AG04450 (cell line): ENCODE measurements around the gene ACTN4. TPM values are rescaled to one million over a fixed set of nuclear protein-coding genes. Genes with fewer than 3 reads are reported as not detected.
A peak's percentile ranks its signal among the peaks of the same experiment; 100 is the strongest.

ENCODE experiments used
- CTCF ChIA-PET: fragments of 300-600, 350-600 bp; formaldehyde crosslinking; extraction: SDS; loops from one replicate; lab custom pipeline; 2022; ENCODE audit warnings: antibody characterized with exemption, inconsistent platforms; lab: Charles Lee
- POLR2A ChIA-PET: fragments of 350-600 bp; formaldehyde crosslinking; extraction: SDS; loops from one replicate; lab custom pipeline; 2021; ENCODE audit warnings: antibody characterized with exemption, inconsistent platforms; lab: Yijun Ruan, JAX
- DNase-seq: peaks from one replicate; pipeline ENCODE4 v3.0.0-alpha.2; 2011; ENCODE audit warnings: low read depth, low spot score
- H3K27ac ChIP-seq: one replicate; pipeline ENCODE4 v1.5.1; 2012; ENCODE audit warnings: low read depth, low read length, control low read depth
- H3K27me3 ChIP-seq: one replicate; pipeline ENCODE4 v1.6.0; 2012; ENCODE audit warnings: low read length; ENCODE audit not compliant: control insufficient read depth, insufficient read depth
- H3K4me3 ChIP-seq: 2 replicates; pipeline ENCODE4 v1.5.1; 2011; ENCODE audit warnings: mild to moderate bottlenecking, low read depth, low read length, control low read depth
- H3K9me3 ChIP-seq: 2 replicates; pipeline ENCODE4 v1.5.1; 2012; ENCODE audit warnings: low read length; ENCODE audit not compliant: control insufficient read depth, insufficient read depth
- polyA plus RNA-seq: library from polyadenylated mRNA; depleted of rRNA; stranded (reverse); fragments of >200 nt; gene quantifications from 2 replicates; pipeline ENCODE4 v1.2.3, GENCODE V29; 2011
- TF ChIP-seq, protein P1 (sequence below): IDR thresholded peaks from 2 replicates; pipeline ENCODE4 v1.5.1; 2011; ENCODE audit warnings: low read depth, low read length, control low read depth, inconsistent platforms

Gene ACTN4
- polyA plus RNA-seq, 1 experiment, result 300 TPM

DNA sequence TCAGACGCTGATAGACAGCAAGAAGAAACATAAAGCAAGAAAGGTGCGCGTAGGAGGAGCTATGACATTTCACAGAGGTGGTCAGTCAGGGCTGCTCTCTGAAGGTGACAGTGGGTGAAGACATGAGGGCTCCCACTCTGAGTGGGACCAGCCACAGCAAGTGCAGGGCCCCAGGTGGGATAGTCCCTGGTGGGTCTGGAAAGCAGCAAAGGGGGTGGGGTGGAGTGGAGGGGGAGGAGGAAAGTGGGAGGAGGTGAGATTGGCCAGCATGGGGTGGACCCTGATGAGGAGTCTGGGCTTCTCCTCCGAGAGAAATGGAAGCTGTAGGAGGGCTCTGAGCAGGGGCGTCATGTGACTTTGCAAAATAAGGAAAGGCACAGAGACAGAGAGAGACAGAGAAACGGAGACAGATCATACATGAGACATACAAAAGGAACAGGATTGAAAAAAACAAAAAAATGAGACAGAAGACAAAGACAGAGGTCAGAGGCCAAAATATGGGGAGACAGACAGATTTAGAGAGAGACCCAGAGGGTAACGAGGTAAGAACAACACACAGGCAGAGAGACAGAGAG, 32.4 kb upstream of the ACTN4 start:
- Histone ChIP-seq H3K4me3 (no peak overlapping the region), H3K27me3 (no peaks in the 10 kb centered on the region), H3K9me3 (no peaks in the 10 kb centered on the region; the same call in 1 of the 2 replicates), H3K27ac (no peak overlapping the region)
- TF ChIP-seq, protein P1, sequence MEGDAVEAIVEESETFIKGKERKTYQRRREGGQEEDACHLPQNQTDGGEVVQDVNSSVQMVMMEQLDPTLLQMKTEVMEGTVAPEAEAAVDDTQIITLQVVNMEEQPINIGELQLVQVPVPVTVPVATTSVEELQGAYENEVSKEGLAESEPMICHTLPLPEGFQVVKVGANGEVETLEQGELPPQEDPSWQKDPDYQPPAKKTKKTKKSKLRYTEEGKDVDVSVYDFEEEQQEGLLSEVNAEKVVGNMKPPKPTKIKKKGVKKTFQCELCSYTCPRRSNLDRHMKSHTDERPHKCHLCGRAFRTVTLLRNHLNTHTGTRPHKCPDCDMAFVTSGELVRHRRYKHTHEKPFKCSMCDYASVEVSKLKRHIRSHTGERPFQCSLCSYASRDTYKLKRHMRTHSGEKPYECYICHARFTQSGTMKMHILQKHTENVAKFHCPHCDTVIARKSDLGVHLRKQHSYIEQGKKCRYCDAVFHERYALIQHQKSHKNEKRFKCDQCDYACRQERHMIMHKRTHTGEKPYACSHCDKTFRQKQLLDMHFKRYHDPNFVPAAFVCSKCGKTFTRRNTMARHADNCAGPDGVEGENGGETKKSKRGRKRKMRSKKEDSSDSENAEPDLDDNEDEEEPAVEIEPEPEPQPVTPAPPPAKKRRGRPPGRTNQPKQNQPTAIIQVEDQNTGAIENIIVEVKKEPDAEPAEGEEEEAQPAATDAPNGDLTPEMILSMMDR, result no peak
- no peak for DNase-seq
- ChIA-PET POLR2A (no interaction called here), CTCF (no interaction called here)

- no peaks in the 10 kb centered on the region; the same call in 1 of the 2 replicates for H3K9me3 ChIP-seq
- no peaks in the 10 kb centered on the region for H3K27me3 ChIP-seq
- ChIA-PET POLR2A (no interaction called here), CTCF (interaction anchor here (1.0 to 1.2 kb wide), 2 partner anchors 18 to 314 kb away, joined by 3 read pairs; partner anchors contain the start of genes MRPS12 and SARS2)
- TF ChIP-seq, protein P1, result no peak
- no peak overlapping the region for H3K27ac ChIP-seq
- DNase-seq, result no peak
- no peak overlapping the region for H3K4me3 ChIP-seq
Measured at GRCh38 chr19:38616265-38616664, 31.2 kb upstream of the ACTN4 start.

GRCh38 chr19:38617283-38617763, 30.1 kb upstream of the ACTN4 start:
- H3K27me3 ChIP-seq, result no peaks in the 10 kb centered on the region
- no peaks in the 10 kb centered on the region; the same call in 1 of the 2 replicates for H3K9me3 ChIP-seq
- no peak overlapping the region for H3K4me3 ChIP-seq
- DNase-seq, result no peak
- ChIA-PET POLR2A (interaction anchor here (1.1 kb wide), 1 partner anchor 283 kb away, joined by 3 read pairs; the partner anchor contains the start of gene NFKBIB), CTCF (interaction anchor here (0.6 to 4.1 kb wide), 3 partner anchors 17 to 313 kb away, joined by 3 to 19 read pairs (median 3); partner anchors contain the start of genes MRPS12 and SARS2)
- TF ChIP-seq, protein P1, result no peak
- no peak overlapping the region for H3K27ac ChIP-seq

- H3K4me3 ChIP-seq, result peak within 1 kb of the TSS; percentile 97
- H3K27me3 ChIP-seq, result no peaks in the 10 kb centered on the region
- H3K9me3 ChIP-seq, result no peaks in the 10 kb centered on the region; the same call in 1 of the 2 replicates
- peak within 1 kb of the TSS; percentile 43 for H3K27ac ChIP-seq
- no peak for DNase-seq
- ChIA-PET POLR2A (interaction anchor here (1.1 to 1.6 kb wide), 4 partner anchors 17 to 282 kb away, joined by 3 to 11 read pairs (median 4); partner anchors contain the start of genes ACTN4 and NFKBIB), CTCF (interaction anchor here (1.2 to 4.1 kb wide), 5 partner anchors 17 to 312 kb away, joined by 3 to 25 read pairs (median 6); partner anchors contain the start of genes FAM98C, MRPS12 and SARS2)
- TF ChIP-seq, protein P1, result no peak
Measured at GRCh38 chr19:38617764-38618589, 29.5 kb upstream of the ACTN4 start, which contains the start of gene MAP4K1. Gene MAP4K1, minus strand, starts transcription at chr19:38617953. Its CDS starts 58 bp downstream, at chr19:38617895.
